Esophagus muscularis mucosa (tissue), 4 donors: ENCODE measurements around the gene KRTAP9-2. TPM values are rescaled to one million over a fixed set of nuclear protein-coding genes. Genes with fewer than 3 reads are reported as not detected.

Experiments
- DNase-seq: peaks from one replicate; pipeline ENCODE4 v3.0.0-alpha.2; 2017; ENCODE audit errors: extremely low spot score
- H3K27ac ChIP-seq, 4 donors: fragments of 200-600 bp; sonication (generic); replicated peaks in 1 of 4; 1 replicate in 3 of 4; 2 replicates in 1 of 4; pipeline ENCODE4 v1.5.1; 2016 to 2019; ENCODE audit warnings: mild to moderate bottlenecking in 1 of 4
- H3K27me3 ChIP-seq, 4 donors: fragments of 200-600 bp; sonication (generic); one replicate each; pipeline versions ENCODE4 v1.5.1 to v1.6.0; 2016 to 2019
- H3K36me3 ChIP-seq, 4 donors: fragments of 200-600 bp; sonication (generic); one replicate each; pipeline ENCODE4 v1.5.1; 2016 to 2019
- H3K4me1 ChIP-seq, 4 donors: fragments of 200-600 bp; sonication (generic); one replicate each; pipeline ENCODE4 v1.5.1; 2016 to 2019
- H3K4me3 ChIP-seq, 4 donors: fragments of 200-600 bp; sonication (generic); 1 replicate in 2 of 4; 2 replicates in 2 of 4; pipeline ENCODE4 v1.5.1; 2016 to 2019; ENCODE audit warnings: mild to moderate bottlenecking in 4 of 4, moderate library complexity in 1 of 4
- H3K9me3 ChIP-seq, 4 donors: fragments of 200-600 bp; sonication (generic); 1 replicate in 3 of 4; 2 replicates in 1 of 4; pipeline ENCODE4 v1.5.1; 2016 to 2019
- EP300 ChIP-seq: sonication (generic); formaldehyde crosslinking; IDR thresholded peaks from one replicate; pipeline ENCODE4 v1.6.1; 2017; ENCODE audit warnings: antibody characterized with exemption
- POLR2A ChIP-seq: fragments of 450-650 bp; IDR thresholded peaks from one replicate; pipeline ENCODE4 v1.6.1; 2017; ENCODE audit warnings: antibody characterized with exemption, moderate library complexity, mild to moderate bottlenecking, low read depth
- POLR2AphosphoS5 ChIP-seq, 2 donors: sonication (generic); formaldehyde crosslinking; IDR thresholded peaks; one replicate each; pipeline ENCODE4 v1.6.1; 2017; ENCODE audit warnings: antibody characterized with exemption in 2 of 2
- WGBS: methylation state at CpG from one replicate; pipeline ENCODE4 v1.1.5; 2018; 5-methylcytosine and 5-hydroxymethylcytosine counted together
- intact Hi-C: fragments of 100-400 bp; cut with DNase I; formaldehyde crosslinking; loops from one replicate; pipeline ENCODE4 v1.15.1; 2023
- total RNA-seq, 4 donors: library from RNA; depleted of rRNA; stranded (reverse); fragments of >200 nt; gene quantifications; one replicate each; pipeline versions ENCODE4 v1.1.0 to v1.2.1, GENCODE V29; 2016
- TF ChIP-seq, protein P1 (sequence below), 3 experiments: fragments of 200-600 bp in 2 of 3; fragments of 450-650 bp in 1 of 3; sonication (generic) in 2 of 3; IDR thresholded peaks; one replicate each; pipeline ENCODE4 v1.5.1; 2017 to 2019; ENCODE audit warnings: antibody characterized with exemption in 3 of 3, mild to moderate bottlenecking in 2 of 3, moderate library complexity in 1 of 3

KRTAP9-2 gene
- total RNA-seq, 4 donors from 2014 or later, result not detected

GRCh38 chr17:41196068-41196467 is 30.4 kb upstream of the KRTAP9-2 start:
- TF ChIP-seq POLR2A, result no peak
- TF ChIP-seq POLR2AphosphoS5 (IDR thresholded peaks at IDR 0.05), result no peak
- no peak for TF ChIP-seq EP300
- TF ChIP-seq, protein P1, sequence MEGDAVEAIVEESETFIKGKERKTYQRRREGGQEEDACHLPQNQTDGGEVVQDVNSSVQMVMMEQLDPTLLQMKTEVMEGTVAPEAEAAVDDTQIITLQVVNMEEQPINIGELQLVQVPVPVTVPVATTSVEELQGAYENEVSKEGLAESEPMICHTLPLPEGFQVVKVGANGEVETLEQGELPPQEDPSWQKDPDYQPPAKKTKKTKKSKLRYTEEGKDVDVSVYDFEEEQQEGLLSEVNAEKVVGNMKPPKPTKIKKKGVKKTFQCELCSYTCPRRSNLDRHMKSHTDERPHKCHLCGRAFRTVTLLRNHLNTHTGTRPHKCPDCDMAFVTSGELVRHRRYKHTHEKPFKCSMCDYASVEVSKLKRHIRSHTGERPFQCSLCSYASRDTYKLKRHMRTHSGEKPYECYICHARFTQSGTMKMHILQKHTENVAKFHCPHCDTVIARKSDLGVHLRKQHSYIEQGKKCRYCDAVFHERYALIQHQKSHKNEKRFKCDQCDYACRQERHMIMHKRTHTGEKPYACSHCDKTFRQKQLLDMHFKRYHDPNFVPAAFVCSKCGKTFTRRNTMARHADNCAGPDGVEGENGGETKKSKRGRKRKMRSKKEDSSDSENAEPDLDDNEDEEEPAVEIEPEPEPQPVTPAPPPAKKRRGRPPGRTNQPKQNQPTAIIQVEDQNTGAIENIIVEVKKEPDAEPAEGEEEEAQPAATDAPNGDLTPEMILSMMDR (IDR thresholded peaks at IDR 0.05), result no peak
- intact Hi-C loops, result no loop called here

GRCh38 chr17:41199421-41200078 is 26.9 kb upstream of the KRTAP9-2 start:
- 65% methylated on average over 4 of the region's 5 CpGs for WGBS
- intact Hi-C loops, result no loop called here

More at GRCh38 chr17:41196068-41196467, 30.4 kb upstream of the KRTAP9-2 start:
- Histone ChIP-seq H3K36me3 (no peaks in the 10 kb centered on the region), H3K4me1 (no peaks in the 10 kb centered on the region), H3K27ac (no peak overlapping the region), H3K4me3 (no peak overlapping the region), H3K9me3 (peaks cover 0 to 7% (median 0%) of the 10 kb centered on the region in 4 donors), H3K27me3 (no peaks in the 10 kb centered on the region)
- 37% methylated on average over 1 of the region's 1 CpG for WGBS
- DNase-seq, result no peak

GRCh38 chr17:41211845-41212466 is 14.5 kb upstream of the KRTAP9-2 start:
- peaks cover 0 to 24% (median 0%) of the 10 kb centered on the region in 4 donors for H3K27me3 ChIP-seq
- intact Hi-C loops, result no loop called here
- TF ChIP-seq EP300, result no peak
- TF ChIP-seq, protein P1 (IDR thresholded peaks at IDR 0.05), result no peak
- no peak for TF ChIP-seq POLR2A
- TF ChIP-seq POLR2AphosphoS5 (IDR thresholded peaks at IDR 0.05), result no peak
- no peak for DNase-seq
- no peaks in the 10 kb centered on the region for H3K36me3 ChIP-seq
- WGBS, result 29% methylated on average over 1 of the region's 1 CpG
- no peaks in the 10 kb centered on the region for H3K4me1 ChIP-seq
- no peaks in the 10 kb centered on the region for H3K9me3 ChIP-seq
- no peak overlapping the region for H3K4me3 ChIP-seq
- H3K27ac ChIP-seq, result no peak overlapping the region

More at GRCh38 chr17:41199421-41200078, 26.9 kb upstream of the KRTAP9-2 start:
- Histone ChIP-seq H3K27me3 (no peaks in the 10 kb centered on the region), H3K27ac (no peak overlapping the region), H3K4me1 (no peaks in the 10 kb centered on the region), H3K9me3 (peaks cover 0 to 7% (median 0%) of the 10 kb centered on the region in 4 donors), H3K36me3 (no peaks in the 10 kb centered on the region), H3K4me3 (no peak overlapping the region)
- TF ChIP-seq, protein P1 (IDR thresholded peaks at IDR 0.05), result no peak
- TF ChIP-seq POLR2AphosphoS5 (IDR thresholded peaks at IDR 0.05), result no peak
- TF ChIP-seq POLR2A, result no peak
- no peak for DNase-seq

- Histone ChIP-seq H3K9me3 (no peaks in the 10 kb centered on the region), H3K27ac (no peak overlapping the region), H3K36me3 (no peaks in the 10 kb centered on the region), H3K4me3 (no peak overlapping the region), H3K4me1 (no peaks in the 10 kb centered on the region), H3K27me3 (peaks cover 0 to 24% (median 0%) of the 10 kb centered on the region in 4 donors)
- WGBS, result 58% methylated on average over 4 of the region's 7 CpGs
- intact Hi-C loops, result no loop called here
- no peak for DNase-seq
- no peak for TF ChIP-seq EP300
- no peak for TF ChIP-seq POLR2AphosphoS5 (IDR thresholded peaks at IDR 0.05)
- TF ChIP-seq, protein P1 (IDR thresholded peaks at IDR 0.05), result no peak
- TF ChIP-seq POLR2A, result no peak
Measured at GRCh38 chr17:41212524-41213169, 13.8 kb upstream of the KRTAP9-2 start.
